DMS153 treated with DMSO at 0.1 percent for 48 hours (cell line): ENCODE measurements around the gene EXO1.

Experiments used
- DNase-seq: peaks from one replicate; lab custom pipeline; 2025; ENCODE audit not compliant: unreplicated experiment; lab: John Stamatoyannopoulos, UW

EXO1 gene

DNA sequence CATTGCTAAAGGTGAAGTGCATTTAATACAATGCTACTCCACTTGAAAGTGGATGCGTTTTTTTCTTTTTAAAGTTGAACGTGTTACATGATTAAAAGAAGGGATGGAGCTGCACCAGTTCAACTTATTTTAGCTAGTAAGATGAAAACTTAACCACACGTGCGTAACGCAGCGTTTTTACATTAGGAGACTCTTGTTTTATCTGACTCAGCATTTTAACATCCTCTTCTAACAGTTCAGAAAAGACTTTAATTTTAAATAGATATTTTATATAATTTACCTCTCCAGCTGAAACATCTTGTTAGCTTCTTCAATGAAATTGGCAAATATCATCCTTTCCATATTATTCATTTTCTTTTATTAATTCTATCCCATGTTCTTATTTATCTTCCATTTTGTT is 33.4 kb downstream of the EXO1 start:
- DNase-seq: no peak

DNA sequence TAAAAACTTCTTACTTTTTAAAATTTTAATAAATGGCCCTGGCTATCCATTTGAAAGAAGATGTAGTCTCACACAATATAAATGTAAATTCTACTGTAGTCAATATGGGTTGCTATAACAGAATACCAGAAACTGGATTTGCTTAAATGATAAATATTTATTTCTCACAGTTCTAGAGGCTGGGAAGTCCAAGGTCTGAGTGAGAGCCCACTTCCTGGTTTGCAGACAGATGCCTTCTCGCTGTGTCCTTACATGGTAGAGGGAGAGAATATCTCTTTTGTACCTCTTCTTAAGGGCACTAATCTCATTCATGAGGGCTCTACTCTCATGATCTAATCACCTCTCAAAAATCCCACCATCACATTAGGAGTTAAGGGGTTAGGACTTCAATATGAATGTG is 35.2 kb downstream of the EXO1 start:
- no peak for DNase-seq

DNA sequence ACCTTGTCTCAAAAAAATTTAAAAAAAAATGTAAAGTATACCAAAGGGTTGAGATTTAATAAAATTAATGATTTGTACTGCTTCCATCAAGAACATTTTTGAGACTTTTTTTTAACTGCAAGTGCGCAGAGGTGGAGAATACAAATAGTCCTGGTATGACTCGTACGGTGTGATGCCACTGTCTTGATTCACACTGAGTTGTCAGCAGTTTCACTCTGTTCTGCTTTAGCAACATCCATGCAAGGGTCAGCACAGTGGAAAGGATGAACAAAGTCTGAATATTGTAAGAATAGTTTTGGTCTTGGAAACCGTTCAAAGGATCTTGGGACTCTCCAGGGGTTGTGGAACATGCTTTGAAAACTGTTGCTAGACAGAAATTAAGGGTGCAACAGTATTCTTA is 40.2 kb downstream of the EXO1 start:
- no peak for DNase-seq

DNA sequence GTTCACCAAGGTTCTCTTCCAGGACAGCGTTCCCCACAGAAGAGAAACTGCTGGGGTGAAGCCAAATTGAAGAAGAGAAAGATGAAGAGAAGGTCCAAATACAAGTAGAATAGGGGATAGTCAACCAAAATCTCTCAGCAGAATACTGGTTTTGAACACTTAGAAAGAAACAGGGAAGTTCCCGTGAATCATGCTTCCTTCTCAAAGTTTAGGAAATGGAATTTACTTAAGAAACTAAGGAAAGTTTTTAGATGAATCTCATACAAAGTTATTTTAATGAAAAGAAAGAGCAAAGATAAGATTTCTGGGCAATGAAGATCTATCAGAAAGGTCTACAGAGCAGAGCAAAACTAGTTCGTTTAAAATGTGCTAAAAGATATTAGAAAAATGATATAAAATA is 43.3 kb downstream of the EXO1 start:
- DNase-seq: no peak

DNA sequence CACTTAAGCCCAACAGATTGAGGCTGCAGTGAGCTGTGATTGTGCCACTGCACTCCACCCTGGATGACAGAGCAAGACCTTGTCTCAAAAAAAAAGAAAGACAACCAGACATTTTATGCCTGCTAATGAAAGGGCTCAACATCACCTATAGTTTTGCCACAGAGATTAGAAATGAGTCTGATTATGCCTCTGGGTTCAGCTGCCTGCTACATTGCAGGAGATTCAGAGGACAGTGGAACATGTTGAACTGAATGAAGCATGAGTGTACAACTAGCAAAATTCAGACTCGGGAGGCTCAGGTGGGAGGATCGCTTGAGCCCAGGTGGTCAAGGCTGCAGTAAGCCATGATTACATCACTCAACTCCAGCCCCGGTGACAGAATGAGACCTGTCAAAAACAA is 46.0 kb downstream of the EXO1 start:
- DNase-seq: no peak

DNA sequence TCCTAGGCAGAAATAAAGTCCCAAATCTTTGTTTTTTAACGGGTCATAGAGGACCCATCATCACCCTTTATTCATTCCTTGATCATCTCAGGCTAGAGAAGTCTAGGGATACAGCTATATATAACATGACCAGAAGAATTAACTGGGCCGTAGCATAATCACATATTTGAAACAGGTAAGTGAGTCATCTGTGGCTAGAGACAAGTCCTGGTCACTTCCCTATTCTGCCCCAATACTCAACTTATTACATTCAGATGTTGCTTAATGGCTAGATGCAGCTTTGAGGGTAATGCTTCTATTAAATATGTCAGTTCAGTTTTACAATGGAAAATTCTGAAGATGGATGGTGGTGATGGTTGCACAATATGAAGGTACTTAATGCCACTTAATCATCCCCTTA is 47.0 kb downstream of the EXO1 start:
- DNase-seq: no peak

DNA sequence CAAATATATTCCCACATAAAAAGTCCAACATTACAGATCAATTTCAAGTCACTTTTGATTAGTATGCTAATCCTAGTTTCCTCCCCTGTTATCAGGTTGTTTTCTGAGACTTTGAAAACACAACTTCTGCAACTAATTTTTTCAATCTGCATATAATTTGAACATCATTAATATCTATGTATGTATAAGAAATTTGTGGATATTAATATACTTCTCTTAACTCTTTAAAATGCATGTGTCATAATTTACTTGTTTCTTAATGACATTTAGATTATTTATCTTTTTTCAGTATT is 48.6 kb downstream of the EXO1 start:
- DNase-seq: no peak

DNA sequence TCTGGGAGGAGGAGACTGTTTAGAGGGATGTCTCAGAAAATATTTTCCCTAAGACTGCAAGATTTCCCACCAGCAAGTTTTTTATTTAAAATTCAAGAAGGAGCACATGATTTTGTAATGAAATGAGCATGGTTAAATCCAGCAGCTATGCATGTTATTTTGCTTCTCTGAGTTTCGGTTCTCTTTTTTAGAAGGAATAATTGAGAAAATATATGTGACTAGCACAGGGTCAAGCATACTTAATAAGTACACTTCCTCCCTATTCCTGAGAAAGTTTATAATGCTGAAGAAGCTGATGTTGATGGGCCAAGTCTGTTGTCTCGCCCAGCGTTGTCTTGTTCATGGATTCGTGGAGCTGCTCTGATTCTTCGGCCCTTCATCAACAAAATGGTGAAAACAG is 51.2 kb downstream of the EXO1 start:
- no peak for DNase-seq

DNA sequence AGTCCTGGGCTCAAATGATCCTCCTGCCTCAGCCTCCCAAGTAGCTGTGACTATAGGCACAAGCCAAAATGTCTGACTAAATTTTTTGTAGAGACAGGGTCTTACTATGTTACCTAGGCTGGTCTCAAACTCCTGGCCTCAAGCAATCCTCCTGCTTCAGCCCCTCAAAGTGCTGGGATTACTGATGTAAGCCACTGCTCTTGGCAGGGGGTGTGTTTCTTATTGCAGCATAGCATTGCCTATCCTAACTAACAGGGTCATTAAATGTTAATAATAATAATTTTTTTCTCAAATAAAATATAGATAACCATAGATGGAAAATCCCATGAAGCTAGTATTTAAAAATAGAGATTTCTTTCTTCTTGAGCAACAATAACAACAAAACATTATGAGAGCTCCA is 52.4 kb downstream of the EXO1 start:
- no peak for DNase-seq

DNA sequence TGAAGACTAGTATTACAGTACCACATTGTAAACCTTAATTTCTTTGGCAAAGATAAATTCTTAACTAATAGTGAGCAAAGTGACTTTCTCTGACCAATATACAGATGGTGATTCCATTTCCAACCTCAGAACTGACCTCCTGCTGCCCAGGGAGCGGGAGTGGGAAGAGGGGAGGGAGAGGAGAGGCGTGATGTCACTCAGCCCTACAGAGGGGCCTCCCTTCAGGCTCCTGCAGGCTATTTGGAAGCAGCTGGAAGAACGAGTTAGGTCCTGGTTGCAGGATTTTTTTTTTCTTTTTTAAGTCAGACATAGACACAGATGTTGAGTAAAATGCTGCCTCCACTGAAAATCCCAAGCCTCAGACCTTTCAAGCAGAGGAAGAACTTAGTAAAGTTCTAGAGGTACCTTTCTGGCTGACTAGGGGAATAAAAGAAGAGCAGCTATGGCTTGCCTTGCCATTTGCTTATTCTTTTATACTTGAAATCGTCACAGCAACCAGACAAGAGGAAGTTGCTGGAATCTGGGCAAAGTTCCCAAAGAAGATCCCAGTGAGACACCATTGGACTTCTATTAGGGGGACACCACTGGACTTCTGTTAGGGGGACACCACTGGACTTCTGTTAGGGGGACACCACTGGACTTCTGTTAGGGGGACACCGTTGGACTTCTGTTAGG is 54.5 kb downstream of the EXO1 start:
- DNase-seq: no peak

DNA sequence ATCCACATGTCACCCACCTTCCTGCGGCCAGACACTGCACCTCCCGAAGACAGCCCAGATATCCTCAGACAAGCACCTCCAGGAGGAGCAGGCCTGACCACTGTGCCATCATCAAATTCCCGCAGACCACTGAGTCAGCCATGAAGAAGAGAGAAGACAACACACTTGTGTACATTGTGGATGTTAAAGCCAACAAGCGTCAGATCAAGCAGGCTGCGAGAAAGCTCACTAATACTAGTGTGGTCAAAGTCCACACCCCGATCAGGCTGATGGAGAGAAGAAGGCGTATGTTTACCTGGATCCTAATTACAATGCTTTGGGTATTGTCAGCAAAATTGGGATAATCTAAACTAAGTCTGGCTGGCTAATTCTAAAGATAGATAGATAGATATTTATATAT is 68.2 kb downstream of the EXO1 start:
- no peak for DNase-seq

DNA sequence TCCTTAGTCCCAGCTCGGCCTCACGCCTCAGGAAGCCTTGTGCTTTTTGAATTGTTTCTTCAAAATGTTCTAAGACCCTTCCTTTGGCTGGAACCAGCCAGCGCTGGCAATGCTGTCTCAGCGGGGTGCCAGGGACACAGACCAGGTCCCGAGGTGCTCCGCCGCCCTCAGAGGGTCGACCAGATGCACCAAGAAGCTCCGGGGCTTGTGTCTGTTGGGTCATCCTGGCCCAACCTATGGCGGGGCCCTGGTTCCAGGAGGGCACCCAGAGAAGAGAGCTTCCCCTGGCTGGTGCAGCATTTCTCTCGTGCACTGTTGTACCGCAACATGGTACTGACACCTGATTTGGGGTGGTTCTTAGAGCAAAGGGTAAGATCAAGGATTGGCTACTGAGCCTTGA is 69.5 kb downstream of the EXO1 start:
- no peak for DNase-seq

DNA sequence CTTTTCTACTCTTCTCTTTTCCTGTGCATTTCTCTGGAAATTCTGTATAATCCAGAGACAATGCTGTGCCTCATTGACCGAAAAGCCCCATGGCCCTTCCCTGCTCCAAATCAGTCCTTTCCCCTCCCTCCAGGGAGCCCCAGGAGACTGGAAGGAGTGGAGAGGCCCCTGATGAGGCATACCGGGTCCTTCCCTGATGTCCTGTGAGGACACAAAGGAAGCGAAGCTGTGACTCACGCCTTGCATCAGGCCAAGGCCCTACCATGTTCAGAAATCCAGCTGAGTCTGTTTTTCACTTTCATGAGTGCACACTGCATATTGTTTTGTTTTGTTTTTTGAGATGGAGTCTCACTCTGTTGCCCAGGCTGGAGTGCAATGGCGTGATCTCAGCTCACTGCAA is 70.9 kb downstream of the EXO1 start:
- no peak for DNase-seq

DNA sequence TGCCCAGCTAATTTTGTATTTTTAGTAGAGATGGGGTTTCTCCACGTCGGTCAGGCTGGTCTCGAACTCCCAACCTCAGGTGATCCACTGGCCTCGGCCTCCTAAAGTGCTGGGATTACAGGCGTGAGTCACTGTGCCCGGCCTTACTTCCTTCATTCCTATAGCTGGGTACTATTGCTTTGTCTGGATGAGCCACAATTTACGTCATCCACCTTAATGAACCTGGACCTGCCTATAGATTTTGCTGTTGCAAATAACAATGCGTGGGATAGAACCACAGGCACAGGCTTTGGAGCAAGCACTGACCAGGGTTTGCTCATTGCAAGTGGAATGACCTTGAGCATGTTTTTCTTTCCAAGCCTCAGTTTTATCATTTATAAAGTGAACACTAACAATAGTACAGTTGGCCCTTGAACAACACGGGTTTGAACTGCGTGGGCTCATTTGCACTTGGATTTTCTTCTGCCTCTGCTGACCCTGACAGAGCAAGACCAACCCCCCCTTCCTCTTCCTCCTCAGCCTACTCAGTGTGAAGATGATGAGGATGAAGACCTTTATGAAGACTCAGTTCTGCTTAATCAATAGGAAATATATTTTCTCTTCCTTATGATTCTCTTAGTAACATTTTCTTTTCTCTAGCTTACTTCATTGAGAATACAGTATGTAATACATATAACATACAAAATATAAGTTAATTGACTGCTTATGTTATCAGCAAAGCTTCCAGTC is 76.2 kb downstream of the EXO1 start:
- no peak for DNase-seq

DNA sequence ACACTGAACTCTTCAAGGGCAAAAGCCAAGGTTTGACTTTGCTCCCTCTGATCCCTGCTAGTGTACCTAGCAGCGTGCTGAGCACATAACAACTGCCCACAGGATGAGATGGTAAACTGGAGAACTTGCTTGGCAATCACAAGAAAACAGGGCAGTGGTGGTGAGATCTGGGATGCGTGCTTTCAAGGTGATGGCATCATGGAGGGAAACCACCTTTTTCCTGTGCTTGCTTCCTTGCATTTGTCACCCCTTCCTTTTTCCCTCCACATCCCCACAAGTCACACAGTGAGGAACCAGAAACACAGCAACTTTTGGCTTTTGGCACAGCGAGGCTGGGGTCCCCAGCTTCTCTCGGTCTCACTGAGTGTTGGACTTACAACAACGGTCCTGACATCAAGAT is 78.1 kb downstream of the EXO1 start:
- no peak for DNase-seq

DNA sequence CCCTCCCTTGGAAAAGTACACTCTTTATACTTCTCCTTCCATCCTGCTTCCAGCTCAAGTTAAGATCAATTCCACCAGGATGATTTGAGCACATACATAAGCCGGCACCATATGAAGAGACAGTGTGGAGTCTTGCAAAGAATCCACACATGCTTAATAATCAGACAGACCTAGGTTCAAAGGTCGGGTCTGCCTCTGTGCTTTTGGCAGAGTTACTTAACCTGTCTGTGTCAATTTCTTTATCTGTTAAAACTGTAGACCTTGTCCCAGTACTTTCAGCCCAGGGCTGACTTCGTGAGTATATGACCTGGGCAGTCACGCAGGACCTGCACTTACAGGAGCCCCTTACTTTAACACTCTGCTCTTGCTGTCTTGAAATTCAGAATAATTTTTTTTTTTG is 79.3 kb downstream of the EXO1 start:
- DNase-seq: no peak

DNA sequence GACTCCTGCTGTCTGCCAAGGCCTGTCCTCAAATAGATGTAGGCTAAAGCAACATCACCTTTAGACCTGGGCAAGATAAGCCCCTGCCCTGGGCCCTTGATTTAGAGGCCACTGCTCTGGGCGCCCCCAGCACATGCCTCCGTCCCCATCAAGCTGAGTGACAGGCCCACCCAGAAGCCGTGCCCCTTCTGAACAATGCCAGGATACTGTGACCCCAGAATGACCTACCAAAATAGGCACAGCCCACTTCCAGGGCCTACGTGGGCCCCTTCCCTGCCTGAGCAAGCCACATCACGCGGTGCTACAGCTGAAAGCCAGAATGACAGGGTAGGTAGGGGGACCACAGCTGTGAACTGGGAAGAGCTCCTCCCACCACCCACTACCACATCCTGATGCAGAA is 84.8 kb downstream of the EXO1 start:
- no peak for DNase-seq

DNA sequence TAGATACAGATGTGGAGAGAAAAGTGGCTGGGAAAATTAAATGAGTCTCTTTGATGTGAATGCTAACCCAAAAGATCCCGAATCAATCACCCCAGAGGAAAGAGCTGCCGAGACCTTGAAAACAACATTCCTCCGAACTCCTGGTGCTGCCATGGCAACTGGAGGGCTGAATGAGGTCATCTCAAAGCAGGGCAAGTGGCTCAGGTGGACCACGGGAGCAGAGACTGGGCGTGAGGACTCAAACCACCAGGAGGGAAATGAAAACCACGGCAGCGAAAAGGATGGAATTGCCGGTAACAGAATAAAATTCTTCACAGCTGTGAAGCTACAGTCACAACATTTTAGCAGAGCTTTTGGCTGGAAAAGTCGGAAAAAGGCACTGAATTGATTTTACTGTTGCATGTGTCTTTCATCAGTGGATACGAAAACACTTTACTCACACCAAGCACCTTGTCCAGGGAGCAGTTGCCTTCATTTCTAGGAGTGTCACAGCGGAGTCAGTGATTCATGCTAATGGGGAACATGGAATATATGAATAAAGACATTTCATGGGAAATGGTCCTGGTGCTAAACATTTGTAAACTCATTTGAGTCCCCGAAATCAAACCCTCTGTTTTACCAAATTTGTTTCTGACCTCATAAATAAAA is 86.3 kb downstream of the EXO1 start:
- DNase-seq: no peak

DNA sequence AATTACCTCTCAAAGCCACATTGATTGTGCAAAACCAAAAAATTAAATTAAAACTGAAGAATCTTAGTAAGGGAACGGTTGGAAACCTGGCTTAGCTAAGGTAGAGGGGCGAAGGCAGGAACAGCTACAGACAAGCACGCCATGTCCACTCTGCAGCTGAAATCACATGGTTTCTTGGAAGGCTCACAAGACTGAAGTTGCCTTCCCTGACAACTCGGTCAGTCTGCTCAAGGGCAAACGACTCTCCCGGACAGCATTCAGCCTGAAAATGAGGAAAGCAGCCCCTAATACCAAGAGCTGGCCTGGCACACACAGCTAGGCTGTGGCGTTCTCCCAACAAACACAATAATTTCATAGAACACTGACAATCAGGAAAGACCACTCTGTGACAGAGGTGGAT is 86.9 kb downstream of the EXO1 start:
- no peak for DNase-seq
